Cardiac fibroblast (primary cell): ENCODE results near the gene MYOD1.

Source experiments
- DNase-seq, 2 donors: peaks; one replicate each; pipeline versions ENCODE4 v3.0.0 to v3.0.0-alpha.2; 2010; ENCODE audit warnings: low read depth in 2 of 2
- H3K4me3 ChIP-seq, 2 donors: replicated peaks in 1 of 2; 1 replicate in 1 of 2; 2 replicates in 1 of 2; pipeline ENCODE4 v1.5.1; 2011; ENCODE audit warnings: low read depth in 2 of 2, low read length in 2 of 2, mild to moderate bottlenecking in 2 of 2, moderate library complexity in 1 of 2
- TF ChIP-seq, protein P1 (sequence below): IDR thresholded peaks from one replicate; pipeline ENCODE4 v1.5.1; 2011; ENCODE audit warnings: low read depth, mild to moderate bottlenecking, low read length, inconsistent platforms

Gene MYOD1

GRCh38 chr11:17739945-17740338 lies 20.6 kb downstream of the MYOD1 start:
- TF ChIP-seq, protein P1, sequence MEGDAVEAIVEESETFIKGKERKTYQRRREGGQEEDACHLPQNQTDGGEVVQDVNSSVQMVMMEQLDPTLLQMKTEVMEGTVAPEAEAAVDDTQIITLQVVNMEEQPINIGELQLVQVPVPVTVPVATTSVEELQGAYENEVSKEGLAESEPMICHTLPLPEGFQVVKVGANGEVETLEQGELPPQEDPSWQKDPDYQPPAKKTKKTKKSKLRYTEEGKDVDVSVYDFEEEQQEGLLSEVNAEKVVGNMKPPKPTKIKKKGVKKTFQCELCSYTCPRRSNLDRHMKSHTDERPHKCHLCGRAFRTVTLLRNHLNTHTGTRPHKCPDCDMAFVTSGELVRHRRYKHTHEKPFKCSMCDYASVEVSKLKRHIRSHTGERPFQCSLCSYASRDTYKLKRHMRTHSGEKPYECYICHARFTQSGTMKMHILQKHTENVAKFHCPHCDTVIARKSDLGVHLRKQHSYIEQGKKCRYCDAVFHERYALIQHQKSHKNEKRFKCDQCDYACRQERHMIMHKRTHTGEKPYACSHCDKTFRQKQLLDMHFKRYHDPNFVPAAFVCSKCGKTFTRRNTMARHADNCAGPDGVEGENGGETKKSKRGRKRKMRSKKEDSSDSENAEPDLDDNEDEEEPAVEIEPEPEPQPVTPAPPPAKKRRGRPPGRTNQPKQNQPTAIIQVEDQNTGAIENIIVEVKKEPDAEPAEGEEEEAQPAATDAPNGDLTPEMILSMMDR = no peak
- DNase-seq = no peak
- no peak overlapping the region for H3K4me3 ChIP-seq

DNA sequence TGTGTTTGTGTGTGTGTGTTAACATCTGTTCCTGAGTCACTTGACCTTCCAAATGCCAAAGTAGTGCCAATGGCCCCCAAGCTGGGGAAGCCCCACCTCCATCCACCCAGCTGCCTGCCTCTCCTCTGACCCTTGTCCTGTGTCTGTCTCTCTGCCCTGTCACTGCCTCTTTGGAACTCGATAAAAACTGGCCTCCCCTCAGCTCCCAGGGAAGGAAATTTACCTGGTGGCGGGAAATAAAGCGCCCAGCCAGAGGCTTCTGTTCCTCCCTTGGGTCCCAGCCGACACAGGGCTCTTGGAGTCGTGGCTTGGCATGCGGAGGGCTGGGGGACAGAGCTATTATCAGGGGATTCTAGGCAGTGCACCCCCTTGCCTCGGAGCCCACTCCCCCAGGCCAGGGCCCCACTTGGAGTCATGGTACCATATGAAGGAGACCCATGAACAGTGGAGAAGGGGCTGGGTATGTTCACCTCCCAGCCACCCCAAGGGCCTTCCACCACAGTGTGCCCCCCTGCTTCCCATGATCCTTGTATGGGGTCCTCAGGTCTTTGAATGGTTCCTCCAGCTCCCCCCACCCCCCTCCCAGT lies 21.4 kb downstream of the MYOD1 start:
- H3K4me3 ChIP-seq = no peak overlapping the region
- no peak for DNase-seq
- TF ChIP-seq, protein P1 = no peak

- no peak overlapping the region for H3K4me3 ChIP-seq
- DNase-seq = no peak
- TF ChIP-seq, protein P1 = no peak
Observed at GRCh38 chr11:17741487-17741886, 22.1 kb downstream of the MYOD1 start.

- TF ChIP-seq, protein P1 = no peak
- no peak for DNase-seq
Observed at GRCh38 chr11:17742019-17742418, 22.6 kb downstream of the MYOD1 start.

GRCh38 chr11:17743026-17743807 lies 23.8 kb downstream of the MYOD1 start:
- H3K4me3 ChIP-seq = no peak overlapping the region
- no peak for DNase-seq
- TF ChIP-seq, protein P1 = no peak

More at GRCh38 chr11:17742019-17742418, 22.6 kb downstream of the MYOD1 start:
- H3K4me3 ChIP-seq = no peak overlapping the region

DNA sequence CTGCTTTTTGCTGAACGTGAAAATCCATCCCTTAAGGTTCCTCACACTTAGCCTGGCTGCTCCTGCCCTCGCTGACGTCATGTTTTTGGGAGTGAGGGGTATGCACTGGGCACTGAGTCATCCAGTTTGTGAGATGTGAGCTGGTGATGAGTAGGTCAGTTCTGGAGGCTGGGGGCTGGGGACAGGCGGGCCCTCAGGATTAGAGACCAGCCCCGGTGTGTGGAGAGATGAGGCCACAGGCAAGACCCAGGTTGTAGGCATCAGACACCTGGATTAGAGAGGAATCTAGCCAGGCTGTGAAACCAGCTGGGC lies 24.4 kb downstream of the MYOD1 start:
- TF ChIP-seq, protein P1 = no peak
- H3K4me3 ChIP-seq = no peak overlapping the region
- DNase-seq = no peak
